Tibial artery (tissue), 4 donors: Measurements from ENCODE around the gene CORO2A.
A peak's percentile ranks its signal among the peaks of the same experiment; 100 is the strongest.
"Not testable (repeated sequence)": the region's sequence is repeated elsewhere in the genome, so short reads cannot be mapped to it uniquely, and the experiment has no call there.

ENCODE experiments used
- DNase-seq, 2 donors: peaks; one replicate each; pipeline ENCODE4 v3.0.0-alpha.2; 2019
- H3K27ac ChIP-seq, 2 donors: fragments of 200-600 bp; sonication (generic) in 1 of 2; 1 replicate in 1 of 2; 2 replicates in 1 of 2; pipeline ENCODE4 v1.5.1; 2018 to 2019; ENCODE audit warnings: mild to moderate bottlenecking in 1 of 2
- H3K27me3 ChIP-seq, 2 donors: fragments of 200-600 bp; sonication (generic) in 1 of 2; one replicate each; pipeline versions ENCODE4 v1.5.1 to v1.6.0; 2016 to 2019
- H3K36me3 ChIP-seq, 3 donors: fragments of 200-600 bp; sonication (generic) in 2 of 3; one replicate each; pipeline ENCODE4 v1.5.1; 2016 to 2019; ENCODE audit warnings: mild to moderate bottlenecking in 2 of 3
- H3K4me1 ChIP-seq, 4 donors: fragments of 200-600 bp; sonication (generic) in 2 of 4; 1 replicate in 3 of 4; 2 replicates in 1 of 4; pipeline ENCODE4 v1.5.1; 2016 to 2019
- H3K4me3 ChIP-seq, 2 donors: fragments of 200-600 bp; sonication (generic) in 1 of 2; 1 replicate in 1 of 2; 2 replicates in 1 of 2; pipeline ENCODE4 v1.5.1; 2018 to 2019; ENCODE audit warnings: mild to moderate bottlenecking in 2 of 2
- H3K9me3 ChIP-seq, 3 donors: fragments of 200-600 bp; sonication (generic) in 1 of 3; one replicate each; pipeline ENCODE4 v1.5.1; 2016 to 2019
- CTCF ChIP-seq, 2 experiments: fragments of 200-600 bp in 1 of 2; fragments of 450-650 bp in 1 of 2; IDR thresholded peaks; one replicate each; pipeline ENCODE4 v1.5.1; 2017 to 2019; ENCODE audit warnings: antibody characterized with exemption in 2 of 2, mild to moderate bottlenecking in 1 of 2, moderate library complexity in 1 of 2
- intact Hi-C: fragments of 100-400 bp; cut with DNase I; formaldehyde crosslinking; loops from one replicate; pipeline ENCODE4 v1.15.0; 2023; ENCODE audit warnings: low total_unique reads

The CORO2A gene

GRCh38 chr9:98091735-98092612 lies 100.5 kb downstream of the CORO2A start:
- intact Hi-C loops = no loop called here
- DNase-seq = peak in 1 of 2 donors; percentile 29
- Histone ChIP-seq H3K27me3 (peaks cover 0 to 22% of the 10 kb centered on the region in 2 donors), H3K4me3 (no peak overlapping the region), H3K36me3 (no peaks in the 10 kb centered on the region), H3K4me1 (peaks cover 0 to 10% (median 9%) of the 10 kb centered on the region in 4 donors), H3K9me3 (no peaks in the 10 kb centered on the region), H3K27ac (no peak overlapping the region)
- no peak for TF ChIP-seq CTCF (IDR thresholded peaks at IDR 0.05)

GRCh38 chr9:98090674-98091073 lies 101.8 kb downstream of the CORO2A start:
- intact Hi-C loops = not testable (repeated sequence)

GRCh38 chr9:98087420-98088354 lies 104.8 kb downstream of the CORO2A start:
- peaks cover 0 to 15% of the 10 kb centered on the region in 2 donors for H3K27me3 ChIP-seq
- no peak for TF ChIP-seq CTCF (IDR thresholded peaks at IDR 0.05)
- intact Hi-C loops = no loop called here
- peaks cover 0 to 22% (median 9%) of the 10 kb centered on the region in 3 donors for H3K36me3 ChIP-seq
- H3K27ac ChIP-seq = peak overlapping the region in 1 of 2 donors; percentile 28
- no peaks in the 10 kb centered on the region for H3K9me3 ChIP-seq
- peak in 1 of 2 donors; percentile 71 for DNase-seq
- H3K4me1 ChIP-seq = peaks cover 0 to 10% (median 9%) of the 10 kb centered on the region in 4 donors
- H3K4me3 ChIP-seq = peak overlapping the region; percentile 36 to 52

More at GRCh38 chr9:98090674-98091073, 101.8 kb downstream of the CORO2A start:
- not testable (repeated sequence) for H3K36me3 ChIP-seq, H3K4me3 ChIP-seq, H3K9me3 ChIP-seq, H3K27ac ChIP-seq, H3K4me1 ChIP-seq
- peaks cover 0 to 22% of the 10 kb centered on the region in 2 donors for H3K27me3 ChIP-seq
- peak in 1 of 2 donors; percentile 32 for DNase-seq

- intact Hi-C loops = no loop called here
- DNase-seq = no peak
- Histone ChIP-seq H3K27me3 (peaks cover 0 to 10% of the 10 kb centered on the region in 2 donors), H3K36me3 (peaks cover 8 to 34% (median 20%) of the 10 kb centered on the region in 3 donors), H3K4me3 (no peak overlapping the region), H3K4me1 (peaks cover 0 to 10% (median 9%) of the 10 kb centered on the region in 4 donors), H3K27ac (no peak overlapping the region), H3K9me3 (no peaks in the 10 kb centered on the region)
- TF ChIP-seq CTCF (IDR thresholded peaks at IDR 0.05) = no peak
Measured at GRCh38 chr9:98086461-98086860, 106.0 kb downstream of the CORO2A start.

- Histone ChIP-seq H3K27me3 (peaks cover 0 to 10% of the 10 kb centered on the region in 2 donors), H3K36me3 (peaks cover 13 to 39% (median 25%) of the 10 kb centered on the region in 3 donors), H3K27ac (no peak overlapping the region), H3K4me3 (no peak overlapping the region), H3K9me3 (no peaks in the 10 kb centered on the region), H3K4me1 (peaks cover 0 to 10% (median 9%) of the 10 kb centered on the region in 4 donors)
- no peak for TF ChIP-seq CTCF (IDR thresholded peaks at IDR 0.05)
- intact Hi-C loops = no loop called here
- peak in 1 of 2 donors; percentile 1 for DNase-seq
Measured at GRCh38 chr9:98085944-98086343, 106.5 kb downstream of the CORO2A start.
